Osteocyte (in vitro differentiated cells): ENCODE data around the gene JADE3. TPM values are rescaled to one million over a fixed set of nuclear protein-coding genes. Genes with fewer than 3 reads are reported as not detected.

Source experiments
- DNase-seq: peaks from one replicate; pipeline ENCODE4 v3.0.0; 2021; ENCODE audit warnings: mixed read lengths; ENCODE audit not compliant: unreplicated experiment; ENCODE audit errors: extremely low spot score
- H3K27ac Mint-ChIP-seq: one replicate; pipeline ENCODE4 v1.8.0; 2021; ENCODE audit warnings: mild to moderate bottlenecking, mixed read lengths; ENCODE audit not compliant: unreplicated experiment
- H3K27me3 Mint-ChIP-seq: one replicate; pipeline ENCODE4 v1.8.0; 2021; ENCODE audit warnings: mixed read lengths; ENCODE audit not compliant: unreplicated experiment
- H3K36me3 Mint-ChIP-seq: one replicate; pipeline ENCODE4 v1.8.0; 2021; ENCODE audit warnings: mixed read lengths; ENCODE audit not compliant: unreplicated experiment
- H3K4me1 Mint-ChIP-seq: one replicate; pipeline ENCODE4 v1.8.0; 2021; ENCODE audit warnings: mixed read lengths; ENCODE audit not compliant: unreplicated experiment
- H3K4me3 Mint-ChIP-seq: one replicate; pipeline ENCODE4 v1.8.0; 2021; ENCODE audit warnings: mild to moderate bottlenecking, moderate library complexity, mixed read lengths; ENCODE audit not compliant: unreplicated experiment
- H3K9me3 Mint-ChIP-seq: one replicate; pipeline ENCODE4 v1.8.0; 2021; ENCODE audit warnings: mixed read lengths; ENCODE audit not compliant: unreplicated experiment
- total RNA-seq: library from RNA; stranded (reverse); gene quantifications from 2 replicates; pipeline ENCODE4 v1.2.1, GENCODE V29; 2021
- TF ChIP-seq, protein P1 (sequence below): fragments of 200-600 bp; sonication (generic); IDR thresholded peaks from 2 replicates; pipeline ENCODE4 v1.5.0; 2021; ENCODE audit warnings: antibody characterized with exemption, mild to moderate bottlenecking, moderate library complexity

JADE3 gene
- total RNA-seq, 1 donor from 2014 or later = 11.2 TPM

DNA sequence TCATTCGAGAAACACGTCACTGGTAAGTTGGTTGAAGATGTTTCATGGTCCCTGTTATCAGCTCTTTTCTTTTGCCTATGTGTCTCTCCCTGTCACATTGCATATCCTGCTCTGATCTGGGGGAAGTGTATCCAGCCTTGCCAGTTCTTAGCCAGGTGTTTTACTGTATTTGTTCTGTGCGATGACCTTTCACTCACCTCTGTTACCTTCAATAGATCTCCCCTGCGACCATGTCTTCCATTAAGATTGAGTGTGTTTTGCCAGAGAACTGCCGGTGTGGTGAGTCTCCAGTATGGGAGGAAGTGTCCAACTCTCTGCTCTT is 168.7 kb downstream of the JADE3 start:
- H3K9me3 Mint-ChIP-seq = no peaks in the 10 kb centered on the region
- no peaks in the 10 kb centered on the region for H3K36me3 Mint-ChIP-seq
- TF ChIP-seq, protein P1, sequence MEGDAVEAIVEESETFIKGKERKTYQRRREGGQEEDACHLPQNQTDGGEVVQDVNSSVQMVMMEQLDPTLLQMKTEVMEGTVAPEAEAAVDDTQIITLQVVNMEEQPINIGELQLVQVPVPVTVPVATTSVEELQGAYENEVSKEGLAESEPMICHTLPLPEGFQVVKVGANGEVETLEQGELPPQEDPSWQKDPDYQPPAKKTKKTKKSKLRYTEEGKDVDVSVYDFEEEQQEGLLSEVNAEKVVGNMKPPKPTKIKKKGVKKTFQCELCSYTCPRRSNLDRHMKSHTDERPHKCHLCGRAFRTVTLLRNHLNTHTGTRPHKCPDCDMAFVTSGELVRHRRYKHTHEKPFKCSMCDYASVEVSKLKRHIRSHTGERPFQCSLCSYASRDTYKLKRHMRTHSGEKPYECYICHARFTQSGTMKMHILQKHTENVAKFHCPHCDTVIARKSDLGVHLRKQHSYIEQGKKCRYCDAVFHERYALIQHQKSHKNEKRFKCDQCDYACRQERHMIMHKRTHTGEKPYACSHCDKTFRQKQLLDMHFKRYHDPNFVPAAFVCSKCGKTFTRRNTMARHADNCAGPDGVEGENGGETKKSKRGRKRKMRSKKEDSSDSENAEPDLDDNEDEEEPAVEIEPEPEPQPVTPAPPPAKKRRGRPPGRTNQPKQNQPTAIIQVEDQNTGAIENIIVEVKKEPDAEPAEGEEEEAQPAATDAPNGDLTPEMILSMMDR = no peak
- no peak for DNase-seq
- no peaks in the 10 kb centered on the region for H3K27me3 Mint-ChIP-seq
- no peaks in the 10 kb centered on the region for H3K4me1 Mint-ChIP-seq
- H3K27ac Mint-ChIP-seq = no peak overlapping the region
- no peak overlapping the region for H3K4me3 Mint-ChIP-seq

DNA sequence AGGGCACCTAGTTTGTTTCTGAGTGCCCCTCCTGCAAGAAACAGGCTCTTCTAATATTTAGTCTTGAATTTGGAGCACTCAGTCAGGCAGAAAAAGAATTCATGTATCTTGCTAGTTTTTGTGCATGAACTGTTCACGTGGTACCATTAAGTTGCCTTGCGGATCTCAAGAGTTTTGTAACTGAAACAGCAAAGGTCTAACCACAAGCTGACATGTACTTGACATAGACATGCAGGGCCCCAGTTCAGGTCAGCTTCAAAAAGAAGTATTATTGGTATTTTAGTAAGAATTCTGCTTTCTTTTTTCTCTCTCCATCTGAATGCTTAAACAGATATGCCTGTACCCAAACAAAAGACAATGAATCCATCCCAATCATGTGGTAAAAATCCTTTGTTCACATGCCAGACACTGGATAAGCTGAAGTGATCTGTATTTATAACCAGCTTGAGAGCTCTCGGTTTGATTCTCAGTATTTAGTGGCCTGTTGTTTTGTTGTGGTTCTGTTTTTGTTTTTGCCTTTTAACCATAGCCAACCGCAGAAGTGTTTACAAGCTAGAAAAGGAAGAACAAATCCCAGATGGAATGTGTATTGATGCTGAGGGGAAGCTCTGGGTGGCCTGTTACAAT is 179.0 kb downstream of the JADE3 start:
- Mint-ChIP-seq H3K4me3 (no peak overlapping the region), H3K36me3 (no peaks in the 10 kb centered on the region), H3K27me3 (no peaks in the 10 kb centered on the region), H3K9me3 (no peaks in the 10 kb centered on the region), H3K27ac (no peak overlapping the region), H3K4me1 (no peaks in the 10 kb centered on the region)
- DNase-seq = no peak
- TF ChIP-seq, protein P1 = no peak

DNA sequence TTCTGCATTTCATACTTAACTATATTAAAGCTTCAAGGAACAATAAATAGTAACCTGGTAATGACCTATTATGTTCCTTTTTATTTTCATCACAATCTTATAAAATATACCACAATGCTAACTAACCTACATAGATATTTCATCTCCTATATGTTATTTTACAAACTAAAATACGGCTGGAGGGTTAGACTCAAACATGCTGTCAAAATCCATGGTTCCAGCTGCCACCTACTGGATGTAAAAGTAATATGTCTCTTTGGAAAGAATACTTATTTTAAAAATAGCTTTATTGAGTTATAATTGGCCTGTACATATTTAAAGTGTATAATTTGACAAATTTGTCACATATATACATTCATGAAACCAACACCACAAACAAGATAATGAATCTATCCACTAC is 181.0 kb downstream of the JADE3 start:
- Mint-ChIP-seq H3K27me3 (no peaks in the 10 kb centered on the region), H3K27ac (no peak overlapping the region), H3K36me3 (no peaks in the 10 kb centered on the region), H3K4me3 (no peak overlapping the region), H3K9me3 (no peaks in the 10 kb centered on the region), H3K4me1 (no peaks in the 10 kb centered on the region)
- TF ChIP-seq, protein P1 = peak; percentile 60
- no peak for DNase-seq

DNA sequence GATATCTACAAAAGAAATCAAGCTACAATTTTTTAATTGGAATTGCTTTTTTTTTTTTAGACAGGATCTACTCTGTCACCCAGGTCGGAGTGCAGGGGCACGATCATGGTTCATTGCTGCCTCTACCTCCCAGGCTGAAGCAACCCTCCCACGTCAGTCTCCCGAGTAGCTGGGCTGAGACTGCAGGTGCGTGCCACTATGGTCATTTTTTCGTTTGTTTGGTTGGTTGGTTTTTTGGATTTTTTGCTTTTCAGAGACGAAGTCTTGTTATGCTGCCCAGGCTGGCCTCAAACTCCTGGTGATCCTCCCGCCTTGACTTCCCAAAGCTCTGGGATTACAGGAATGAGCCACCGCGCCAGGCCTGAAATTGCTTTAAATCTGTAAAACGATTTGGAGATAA is 181.6 kb downstream of the JADE3 start:
- TF ChIP-seq, protein P1 = no peak
- H3K4me3 Mint-ChIP-seq = no peak overlapping the region
- H3K27me3 Mint-ChIP-seq = no peaks in the 10 kb centered on the region
- H3K36me3 Mint-ChIP-seq = no peaks in the 10 kb centered on the region
- no peak overlapping the region for H3K27ac Mint-ChIP-seq
- no peaks in the 10 kb centered on the region for H3K4me1 Mint-ChIP-seq
- DNase-seq = peak; percentile 53
- no peaks in the 10 kb centered on the region for H3K9me3 Mint-ChIP-seq

DNA sequence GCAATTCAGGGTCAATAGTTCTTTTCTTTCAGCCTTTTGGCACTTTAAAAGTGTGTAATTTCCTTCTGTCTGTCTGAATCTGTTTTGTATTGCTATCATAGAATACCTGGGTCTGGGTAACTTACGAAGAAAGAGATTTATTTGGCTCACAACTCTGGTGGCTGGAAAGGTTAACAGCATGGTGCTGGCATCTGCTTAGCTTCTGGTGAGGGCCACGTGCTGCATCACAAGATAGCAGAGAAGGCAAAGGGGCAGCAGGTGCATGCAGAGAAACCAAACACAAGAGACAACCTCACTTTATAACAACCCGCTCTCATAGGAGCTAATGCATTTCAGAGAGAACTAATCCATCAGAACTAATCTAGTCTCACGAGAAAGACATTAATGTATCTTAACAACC is 184.8 kb downstream of the JADE3 start:
- peak; percentile 36 for DNase-seq
- Mint-ChIP-seq H3K9me3 (peaks cover 5% of the 10 kb centered on the region), H3K36me3 (no peaks in the 10 kb centered on the region), H3K27ac (no peak overlapping the region), H3K4me3 (no peak overlapping the region), H3K27me3 (no peaks in the 10 kb centered on the region), H3K4me1 (no peaks in the 10 kb centered on the region)
- TF ChIP-seq, protein P1 = no peak
